GM12873 (cell line): Measurements from ENCODE around the gene PHYKPL.

ENCODE experiments used
- CTCF ChIP-seq: IDR thresholded peaks from 2 replicates; pipeline ENCODE4 v1.5.1; 2012; ENCODE audit warnings: low read depth, mild to moderate bottlenecking, moderate library complexity, low read length, control low read depth; ENCODE audit not compliant: insufficient read depth; ENCODE audit errors: missing control alignments

PHYKPL gene

GRCh38 chr5:178248750-178249149 lies 16.1 kb upstream of the PHYKPL start:
- no peak for TF ChIP-seq CTCF

- peak; percentile 16 for TF ChIP-seq CTCF
These were observed 15.2 kb upstream of the PHYKPL start for GRCh38 chr5:178247481-178248456.

GRCh38 chr5:178246624-178247279 lies 14.2 kb upstream of the PHYKPL start:
- no peak for TF ChIP-seq CTCF

GRCh38 chr5:178245389-178245788 lies 12.8 kb upstream of the PHYKPL start:
- no peak for TF ChIP-seq CTCF

GRCh38 chr5:178244576-178244975 lies 12.0 kb upstream of the PHYKPL start:
- no peak for TF ChIP-seq CTCF

GRCh38 chr5:178242416-178242815 lies 9.8 kb upstream of the PHYKPL start:
- TF ChIP-seq CTCF = no peak

GRCh38 chr5:178241688-178242231 lies 9.2 kb upstream of the PHYKPL start:
- no peak for TF ChIP-seq CTCF
